Body of pancreas (tissue), 4 donors: ENCODE results near the gene STOML1.

ENCODE experiments used
- CTCF ChIP-seq, 7 experiments: fragments of 450-650 bp in 4 of 7; fragments of 200-600 bp in 3 of 7; sonication (generic) in 3 of 7; IDR thresholded peaks; one replicate each; pipeline ENCODE4 v1.5.1; 2016 to 2019; ENCODE audit warnings: antibody characterized with exemption in 7 of 7
- POLR2A ChIP-seq, 3 donors: fragments of 450-650 bp; IDR thresholded peaks; one replicate each; pipeline ENCODE4 v1.6.1; 2016; ENCODE audit warnings: antibody characterized with exemption in 3 of 3, mild to moderate bottlenecking in 2 of 3

- TF ChIP-seq CTCF (IDR thresholded peaks at IDR 0.05) (peak in 1 of 7 experiments; percentile 1), POLR2A (IDR thresholded peaks at IDR 0.05) (no peak)
Observed at GRCh38 chr15:74037171-74038117, 45.3 kb upstream of the STOML1 start.
